CD4-positive, alpha-beta memory T cell (primary cell): ENCODE results near the gene TP53. TPM values are rescaled to one million over a fixed set of nuclear protein-coding genes. Genes with fewer than 3 reads are reported as not detected.
"Not testable (repeated sequence)": the region's sequence is repeated elsewhere in the genome, so short reads cannot be mapped to it uniquely, and the experiment has no call there.

Source experiments
- CTCF ChIA-PET: fragments of 350-600 bp; sonication (Branson Sonifier 250); formaldehyde crosslinking; loops from one replicate; lab custom pipeline; 2021; ENCODE audit warnings: inconsistent platforms; ENCODE audit not compliant: partially characterized antibody; lab: Charles Lee
- POLR2A ChIA-PET: fragments of 350-600 bp; sonication (Branson Sonifier 250); formaldehyde crosslinking; loops from one replicate; lab custom pipeline; 2021; ENCODE audit not compliant: partially characterized antibody; lab: Charles Lee
- DNase-seq, 5 donors: peaks; one replicate each; pipeline versions ENCODE4 v3.0.0 to v3.0.0-alpha.2; 2020 to 2022; ENCODE audit warnings: mixed read lengths in 1 of 5
- H3K27ac ChIP-seq: one replicate; pipeline ENCODE4 v1.7.0; 2013; ENCODE audit warnings: low read depth, low read length
- H3K27me3 ChIP-seq: 2 replicates; pipeline ENCODE4 v1.7.0; 2013; ENCODE audit warnings: mild to moderate bottlenecking, low read length, moderate library complexity; ENCODE audit not compliant: insufficient read depth
- H3K36me3 ChIP-seq: 2 replicates; pipeline ENCODE4 v1.7.0; 2013; ENCODE audit warnings: mild to moderate bottlenecking, low read length, moderate library complexity; ENCODE audit not compliant: insufficient read depth
- H3K4me1 ChIP-seq: 2 replicates; pipeline ENCODE4 v1.7.0; 2013; ENCODE audit warnings: mild to moderate bottlenecking, low read length, moderate library complexity; ENCODE audit not compliant: insufficient read depth
- H3K4me3 ChIP-seq, 2 donors: one replicate each; pipeline ENCODE4 v1.7.0; 2013; ENCODE audit warnings: low read length in 2 of 2, mild to moderate bottlenecking in 1 of 2
- H3K9me3 ChIP-seq, 2 donors: one replicate each; pipeline ENCODE4 v1.7.0; 2013; ENCODE audit warnings: low read length in 2 of 2, control low read depth in 1 of 2; ENCODE audit not compliant: control insufficient read depth in 1 of 2
- H3K27ac Mint-ChIP-seq, 7 donors: one replicate each; pipeline ENCODE4 v1.8.0; 2020 to 2021; ENCODE audit warnings: mixed read lengths in 7 of 7, mild to moderate bottlenecking in 6 of 7, inconsistent platforms in 3 of 7, moderate library complexity in 3 of 7
- H3K27me3 Mint-ChIP-seq, 2 donors: one replicate each; pipeline ENCODE4 v1.8.0; 2020 to 2021; ENCODE audit warnings: mixed read lengths in 2 of 2
- H3K36me3 Mint-ChIP-seq, 2 donors: one replicate each; pipeline ENCODE4 v1.8.0; 2020 to 2021; ENCODE audit warnings: mixed read lengths in 2 of 2, inconsistent platforms in 1 of 2, mild to moderate bottlenecking in 1 of 2
- H3K4me1 Mint-ChIP-seq, 4 donors: one replicate each; pipeline ENCODE4 v1.8.0; 2020 to 2021; ENCODE audit warnings: mixed read lengths in 4 of 4, mild to moderate bottlenecking in 1 of 4
- H3K4me3 Mint-ChIP-seq, 8 donors: one replicate each; pipeline ENCODE4 v1.8.0; 2020 to 2021; ENCODE audit warnings: mixed read lengths in 8 of 8, mild to moderate bottlenecking in 7 of 8, moderate library complexity in 6 of 8, inconsistent platforms in 3 of 8
- H3K9me3 Mint-ChIP-seq, 8 donors: one replicate each; pipeline ENCODE4 v1.8.0; 2020 to 2021; ENCODE audit warnings: mixed read lengths in 8 of 8, mild to moderate bottlenecking in 5 of 8, inconsistent platforms in 3 of 8, moderate library complexity in 1 of 8
- intact Hi-C: fragments of 100-400 bp; cut with micrococcal nuclease; formaldehyde crosslinking; loops from one replicate; pipeline ENCODE4 v1.15.1; 2023
- polyA plus RNA-seq, 2 donors: library from polyadenylated mRNA; unstranded; fragments of 300-500 nt; fragmentation: Illumina TruSeq; gene quantifications; one replicate each; pipeline ENCODE4 v1.2.3, GENCODE V29; 2021
- total RNA-seq, 2 experiments: library from RNA; stranded (reverse); gene quantifications; one replicate each; pipeline ENCODE4 v1.2.3, GENCODE V29; 2021

The TP53 gene
- total and polyA plus RNA-seq, 4 experiments from 2014 or later = 15.9 to 97.4 (median 62.2) TPM

DNA sequence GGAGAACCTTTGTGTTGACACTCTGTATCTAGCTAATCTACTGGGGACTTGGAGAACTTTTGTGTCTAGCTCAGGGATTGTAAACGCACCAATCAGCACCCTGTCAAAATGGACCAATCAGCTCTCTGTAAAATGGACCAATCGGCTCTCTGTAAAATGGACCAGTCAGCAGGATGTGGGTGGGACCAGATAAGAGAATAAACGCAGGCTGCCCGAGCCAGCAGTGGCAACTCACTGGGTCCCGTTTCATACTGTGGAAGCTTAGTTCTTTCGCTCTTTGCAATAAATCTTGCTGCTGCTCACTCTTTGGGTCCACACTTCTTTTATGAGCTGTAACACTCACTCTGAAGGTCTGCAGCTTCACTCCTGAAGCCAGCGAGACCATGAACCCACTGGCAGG lies 45.7 kb downstream of the TP53 start:
- CTCF ChIA-PET, H3K27ac ChIP-seq, H3K27me3 ChIP-seq, H3K9me3 Mint-ChIP-seq, H3K4me3 ChIP-seq, H3K4me1 ChIP-seq, H3K36me3 ChIP-seq, H3K27me3 Mint-ChIP-seq, H3K9me3 ChIP-seq, intact Hi-C loops, H3K36me3 Mint-ChIP-seq: not testable (repeated sequence)
- peak; percentile 8 to 53 (median 31) for DNase-seq
- POLR2A ChIA-PET = interaction anchor here (1.2 to 1.4 kb wide), 2 partner anchors 14 to 37 kb away, joined by 3 to 4 read pairs; partner anchors contain the start of gene SAT2
- peaks cover 5 to 13% (median 9%) of the 10 kb centered on the region in 4 donors for H3K4me1 Mint-ChIP-seq
- peak overlapping the region in 3 of 7 donors; percentile 63 to 81 (median 64) for H3K27ac Mint-ChIP-seq
- peak overlapping the region; percentile 23 to 82 (median 76) for H3K4me3 Mint-ChIP-seq

DNA sequence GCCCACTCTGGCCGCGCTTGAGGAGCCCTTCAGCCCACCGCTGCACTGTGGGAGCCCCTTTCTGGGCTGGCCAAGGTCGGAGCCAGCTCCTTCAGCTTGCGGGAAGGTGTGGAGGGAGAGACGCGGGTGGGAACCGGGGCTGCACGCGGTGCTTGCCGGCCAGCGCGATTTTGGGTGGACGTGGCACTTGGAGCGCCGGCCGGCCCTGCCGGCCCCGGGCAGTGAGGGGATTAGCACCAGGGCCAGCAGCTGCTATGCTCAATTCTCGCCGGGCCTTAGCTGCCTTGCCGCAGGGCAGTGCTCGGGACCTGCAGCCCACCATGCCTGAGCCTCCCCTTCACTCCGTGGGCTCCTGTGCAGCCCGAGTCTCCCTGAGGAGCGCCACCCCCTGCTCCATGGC lies 46.5 kb downstream of the TP53 start:
- H3K27ac ChIP-seq = no peak overlapping the region
- H3K4me1 ChIP-seq = no peaks in the 10 kb centered on the region
- Mint-ChIP-seq H3K9me3 (no peaks in the 10 kb centered on the region), H3K4me1 (peaks cover 5 to 13% (median 9%) of the 10 kb centered on the region in 4 donors), H3K27me3 (peaks cover 0 to 3% of the 10 kb centered on the region in 2 donors), H3K27ac (no peak overlapping the region), H3K36me3 (no peaks in the 10 kb centered on the region), H3K4me3 (no peak overlapping the region)
- H3K4me3 ChIP-seq = no peak overlapping the region
- no peak for DNase-seq
- no peaks in the 10 kb centered on the region for H3K9me3 ChIP-seq
- H3K36me3 ChIP-seq = no peaks in the 10 kb centered on the region
- intact Hi-C loops = no loop called here
- ChIA-PET CTCF (no interaction called here), POLR2A (interaction anchor here (1.2 to 1.4 kb wide), 2 partner anchors 13 to 36 kb away, joined by 3 to 4 read pairs; partner anchors contain the start of gene SAT2)
- H3K27me3 ChIP-seq = no peaks in the 10 kb centered on the region

GRCh38 chr17:7636163-7636562 lies 51.1 kb downstream of the TP53 start:
- Histone ChIP-seq H3K9me3 (no peaks in the 10 kb centered on the region), H3K27me3 (no peaks in the 10 kb centered on the region), H3K36me3 (no peaks in the 10 kb centered on the region), H3K4me1 (no peaks in the 10 kb centered on the region), H3K4me3 (no peak overlapping the region), H3K27ac (no peak overlapping the region)
- POLR2A ChIA-PET = interaction anchor here (0.9 kb wide), 1 partner anchor 21 kb away, joined by 3 read pairs; no protein-coding TSS in a partner anchor
- Mint-ChIP-seq H3K27me3 (no peaks in the 10 kb centered on the region), H3K27ac (no peak overlapping the region), H3K4me3 (no peak overlapping the region), H3K9me3 (no peaks in the 10 kb centered on the region), H3K4me1 (peaks cover 0 to 4% (median under 1%) of the 10 kb centered on the region in 4 donors), H3K36me3 (no peaks in the 10 kb centered on the region)
- intact Hi-C loops = no loop called here
- no peak for DNase-seq
- CTCF ChIA-PET = no interaction called here

DNA sequence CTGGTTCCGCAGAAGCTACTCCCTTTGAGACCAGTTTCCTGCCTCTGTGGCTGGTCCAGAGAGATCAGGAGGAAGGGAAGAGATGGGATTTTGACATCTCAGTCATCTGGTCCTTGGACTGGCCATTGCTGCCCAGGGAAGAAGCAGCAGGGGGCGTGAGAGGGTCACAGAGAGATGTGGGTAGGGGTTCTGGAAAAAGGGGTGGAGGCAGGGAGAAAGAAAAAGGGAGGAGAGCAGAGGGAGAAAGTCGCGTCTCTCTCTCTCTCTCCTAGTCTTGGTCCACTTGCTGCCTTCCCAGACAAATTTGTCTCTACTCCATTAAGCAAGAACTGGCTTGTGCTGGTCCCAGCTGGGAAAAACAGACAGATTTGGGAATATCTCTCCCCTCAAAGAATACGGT lies 52.9 kb downstream of the TP53 start:
- ChIA-PET CTCF (interaction anchor here (0.9 to 1.2 kb wide), 3 partner anchors 15 to 53 kb away, joined by 3 to 6 read pairs (median 3); partner anchors contain the start of gene TP53), POLR2A (interaction anchor here (5.0 kb wide), 1 partner anchor 53 kb away, joined by 42 read pairs; the partner anchor contains the start of genes TP53 and WRAP53)
- no peaks in the 10 kb centered on the region for H3K36me3 Mint-ChIP-seq
- intact Hi-C loops = no loop called here
- no peaks in the 10 kb centered on the region for H3K27me3 Mint-ChIP-seq
- H3K4me1 Mint-ChIP-seq = peaks cover 0 to 4% (median 2%) of the 10 kb centered on the region in 4 donors
- no peak overlapping the region for H3K27ac Mint-ChIP-seq
- H3K27me3 ChIP-seq = no peaks in the 10 kb centered on the region
- H3K36me3 ChIP-seq = no peaks in the 10 kb centered on the region
- no peaks in the 10 kb centered on the region for H3K9me3 ChIP-seq
- no peaks in the 10 kb centered on the region for H3K9me3 Mint-ChIP-seq
- no peak overlapping the region for H3K4me3 Mint-ChIP-seq
- H3K4me3 ChIP-seq = no peak overlapping the region
- no peak for DNase-seq
- H3K4me1 ChIP-seq = no peaks in the 10 kb centered on the region
- no peak overlapping the region for H3K27ac ChIP-seq

- peaks cover 0 to 4% (median 2%) of the 10 kb centered on the region in 4 donors for H3K4me1 Mint-ChIP-seq
- H3K27me3 ChIP-seq = no peaks in the 10 kb centered on the region
- no peaks in the 10 kb centered on the region for H3K9me3 Mint-ChIP-seq
- H3K36me3 Mint-ChIP-seq = no peaks in the 10 kb centered on the region
- peaks cover under 1% of the 10 kb centered on the region for H3K4me1 ChIP-seq
- H3K27ac ChIP-seq = no peak overlapping the region
- ChIA-PET POLR2A (interaction anchor here (5.0 kb wide), 1 partner anchor 54 kb away, joined by 42 read pairs; the partner anchor contains the start of genes TP53 and WRAP53), CTCF (interaction anchor here (1.0 to 4.7 kb wide), 9 partner anchors 10 to 224 kb away, joined by 3 to 56 read pairs (median 3); partner anchors contain the start of genes ATP1B2, NAA38, TP53 and WRAP53)
- intact Hi-C loops = no loop called here
- H3K4me3 Mint-ChIP-seq = no peak overlapping the region
- H3K36me3 ChIP-seq = no peaks in the 10 kb centered on the region
- H3K27me3 Mint-ChIP-seq = no peaks in the 10 kb centered on the region
- H3K27ac Mint-ChIP-seq = no peak overlapping the region
- no peak overlapping the region for H3K4me3 ChIP-seq
- no peaks in the 10 kb centered on the region for H3K9me3 ChIP-seq
- DNase-seq = no peak
Measured at GRCh38 chr17:7633093-7633492, 54.2 kb downstream of the TP53 start.

DNA sequence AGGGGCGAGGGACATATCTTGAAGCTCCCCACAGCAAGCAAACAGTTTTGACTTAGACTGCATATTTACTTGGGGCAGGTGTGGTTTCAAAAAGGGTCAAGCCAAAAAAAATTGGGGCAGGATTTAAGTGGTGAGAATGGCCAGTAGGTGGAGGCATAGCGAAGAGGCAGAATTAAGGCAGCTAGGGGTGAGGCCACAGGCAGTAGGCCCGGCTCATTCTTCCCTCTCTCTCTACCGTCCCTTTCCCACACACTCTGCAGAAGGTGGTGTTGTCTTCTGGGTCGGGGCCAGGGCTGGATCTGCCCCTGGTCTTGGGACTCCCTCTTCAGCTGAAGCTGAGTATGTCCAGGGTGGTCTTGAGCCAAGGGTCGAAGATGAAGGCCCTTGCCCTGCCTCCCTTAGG lies 54.8 kb downstream of the TP53 start:
- no peaks in the 10 kb centered on the region for H3K27me3 ChIP-seq
- ChIA-PET CTCF (interaction anchor here (0.9 to 4.7 kb wide), 11 partner anchors 10 to 225 kb away, joined by 3 to 56 read pairs (median 3); partner anchors contain the start of genes ATP1B2, NAA38, TP53 and WRAP53), POLR2A (interaction anchor here (5.0 kb wide), 1 partner anchor 55 kb away, joined by 42 read pairs; the partner anchor contains the start of genes TP53 and WRAP53)
- H3K9me3 ChIP-seq = no peaks in the 10 kb centered on the region
- Mint-ChIP-seq H3K4me3 (no peak overlapping the region), H3K4me1 (peaks cover 1 to 6% (median 4%) of the 10 kb centered on the region in 4 donors), H3K9me3 (no peaks in the 10 kb centered on the region), H3K27me3 (no peaks in the 10 kb centered on the region), H3K27ac (peak overlapping the region in 1 of 7 donors; percentile 10), H3K36me3 (no peaks in the 10 kb centered on the region)
- no peaks in the 10 kb centered on the region for H3K36me3 ChIP-seq
- H3K4me3 ChIP-seq = no peak overlapping the region
- intact Hi-C loops = loop anchor here (1.0 kb wide), 1 partner anchor 56 kb away; the partner anchor contains the start of gene WRAP53
- no peak overlapping the region for H3K27ac ChIP-seq
- DNase-seq = peak in 4 of 5 donors; percentile 19 to 36 (median 30)
- peaks cover 3% of the 10 kb centered on the region for H3K4me1 ChIP-seq
